ENCODE data around the gene ATP4A.

The ATP4A gene

GRCh38 chr19:35524181-35524837 lies 39.1 kb downstream of the ATP4A start:
- DNase-seq (ENCODE audit: low read depth): no peak

- no peak for DNase-seq (ENCODE audit: low read depth)
Observed at GRCh38 chr19:35522745-35523327, 40.6 kb downstream of the ATP4A start.

GRCh38 chr19:35521124-35521743 lies 42.2 kb downstream of the ATP4A start:
- no peak for DNase-seq (ENCODE audit: low read depth)

DNA sequence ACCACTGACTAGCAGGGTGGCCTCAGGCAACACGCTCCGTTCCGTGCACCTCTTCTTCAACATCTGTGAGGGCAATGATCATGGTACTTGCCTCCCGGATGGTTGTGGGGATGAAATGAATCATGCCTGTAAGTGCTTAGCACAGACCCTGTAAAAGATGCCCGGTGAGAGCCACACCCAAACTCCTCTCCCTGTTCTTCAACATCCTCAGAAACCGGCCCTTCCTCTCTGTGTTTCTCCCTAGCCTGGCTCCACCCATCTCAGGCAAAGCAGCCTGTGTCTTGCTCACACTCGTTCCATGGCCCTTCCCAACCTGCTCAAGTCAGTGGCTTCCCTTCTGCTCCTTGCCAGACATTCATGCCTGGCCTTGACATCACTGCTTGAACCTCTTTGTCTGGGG lies 44.2 kb downstream of the ATP4A start:
- peak; percentile 22 for DNase-seq (ENCODE audit: low read depth)

DNA sequence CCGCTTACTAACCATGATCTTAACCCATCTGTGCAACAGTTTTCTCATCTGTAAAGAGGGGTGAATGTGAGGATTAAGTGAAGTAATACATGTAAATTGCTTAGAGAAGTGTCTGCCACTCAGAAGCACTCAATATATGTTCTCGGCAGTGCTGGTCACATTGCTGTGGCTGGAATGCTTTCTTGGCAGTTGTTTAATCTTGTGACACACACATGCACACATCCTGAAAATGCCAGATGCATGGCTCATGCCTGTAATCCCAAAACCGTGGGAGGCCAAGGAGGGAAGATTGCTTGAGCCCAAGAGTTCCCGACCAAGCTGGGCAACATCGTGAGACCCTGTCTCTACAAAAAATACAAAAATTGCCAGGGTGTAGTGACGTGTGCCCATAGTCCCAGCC lies 45.1 kb downstream of the ATP4A start:
- DNase-seq (ENCODE audit: low read depth): peak; percentile 93

GRCh38 chr19:35517342-35517741 lies 46.1 kb downstream of the ATP4A start:
- DNase-seq (ENCODE audit: low read depth): no peak

GRCh38 chr19:35516310-35516709 lies 47.1 kb downstream of the ATP4A start:
- DNase-seq (ENCODE audit: low read depth): no peak

GRCh38 chr19:35514282-35514809 lies 49.1 kb downstream of the ATP4A start:
- peak; percentile 18 for DNase-seq (ENCODE audit: low read depth)

- DNase-seq (ENCODE audit: low read depth): peak; percentile 59
Observed at GRCh38 chr19:35513628-35514281, 49.7 kb downstream of the ATP4A start, which contains the start of gene DMKN. Gene DMKN (minus strand): TSS chr19:35513649. CDS start chr19:35513475, 174 bp downstream.

- DNase-seq (ENCODE audit: low read depth): no peak
Observed at GRCh38 chr19:35512831-35513627, 50.4 kb downstream of the ATP4A start.

GRCh38 chr19:35511337-35511736 lies 52.1 kb downstream of the ATP4A start:
- DNase-seq (ENCODE audit: low read depth): no peak

DNA sequence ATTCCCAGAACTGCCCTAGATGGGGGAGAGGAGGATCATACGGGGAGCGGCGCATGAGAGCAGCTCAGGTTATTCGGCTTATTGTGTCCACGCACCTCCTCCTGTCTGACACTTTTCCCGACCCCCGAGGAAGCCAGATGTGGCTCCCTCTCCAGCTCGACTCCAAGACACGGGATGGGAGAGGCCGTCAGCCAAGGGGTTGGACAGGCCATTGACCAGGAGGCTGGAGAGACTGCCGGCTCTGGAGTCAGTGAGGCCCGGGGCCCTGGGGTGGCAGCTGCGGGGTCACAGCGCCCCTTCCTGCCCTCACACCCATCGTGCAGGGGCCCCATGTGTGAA lies 52.9 kb downstream of the ATP4A start:
- DNase-seq (ENCODE audit: low read depth): no peak

GRCh38 chr19:35509861-35510625 lies 53.4 kb downstream of the ATP4A start:
- no peak for DNase-seq (ENCODE audit: low read depth)

DNA sequence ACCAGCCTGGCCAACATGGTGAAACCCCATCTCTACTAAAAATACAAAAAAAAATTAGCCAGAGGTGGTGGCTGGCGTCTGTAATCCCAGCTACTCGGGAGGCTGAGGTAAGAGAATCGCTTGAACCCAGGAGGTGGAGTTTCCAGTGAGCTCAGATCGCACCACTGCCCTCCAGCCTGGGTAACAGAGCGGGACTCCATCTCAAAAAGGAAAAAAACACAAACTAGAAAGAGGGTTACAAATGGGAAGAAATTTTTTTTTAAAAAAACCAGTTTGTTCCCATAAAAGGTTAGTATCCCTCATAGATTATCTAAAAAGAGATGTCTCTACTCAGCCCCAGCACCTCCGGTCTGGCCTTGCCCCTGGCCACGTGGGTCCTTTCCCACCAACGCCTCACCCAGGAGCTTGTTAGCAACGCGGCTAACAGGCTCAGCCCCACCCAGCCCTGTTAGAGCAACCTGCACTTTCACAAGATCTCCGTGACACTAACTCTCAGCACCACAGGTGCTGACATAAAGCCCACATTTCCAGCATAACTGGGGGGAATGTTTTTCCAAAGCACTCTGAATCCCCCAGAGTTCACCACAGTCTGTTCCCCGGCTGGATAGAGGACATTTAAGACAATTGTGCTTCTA lies 54.3 kb downstream of the ATP4A start:
- DNase-seq (ENCODE audit: low read depth): no peak

DNA sequence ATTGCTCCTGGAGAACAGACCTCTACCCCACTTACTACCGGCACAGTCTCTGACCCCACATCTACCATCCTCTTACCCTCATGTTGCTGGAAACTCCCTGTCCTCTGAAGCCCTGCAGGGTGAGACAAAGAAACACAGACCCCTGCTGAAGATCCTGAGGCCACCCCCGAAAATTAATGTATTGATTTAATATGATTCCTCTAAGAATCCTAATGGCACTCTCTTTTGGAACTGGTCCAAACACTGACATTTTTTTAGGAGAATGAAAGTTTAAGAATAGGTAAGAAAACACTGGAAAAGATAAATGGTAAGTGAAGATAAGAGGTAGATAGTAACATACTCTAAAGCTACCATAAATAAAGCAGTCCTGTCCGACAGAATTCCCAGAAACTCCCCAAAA lies 55.3 kb downstream of the ATP4A start:
- DNase-seq (ENCODE audit: low read depth): no peak

- DNase-seq (ENCODE audit: low read depth): no peak
Observed at GRCh38 chr19:35507561-35507960, 55.9 kb downstream of the ATP4A start.

- DNase-seq (ENCODE audit: low read depth): no peak
Observed at GRCh38 chr19:35506011-35506410, 57.4 kb downstream of the ATP4A start.

- no peak for DNase-seq (ENCODE audit: low read depth)
Observed at GRCh38 chr19:35502751-35503150, 60.7 kb downstream of the ATP4A start.

DNA sequence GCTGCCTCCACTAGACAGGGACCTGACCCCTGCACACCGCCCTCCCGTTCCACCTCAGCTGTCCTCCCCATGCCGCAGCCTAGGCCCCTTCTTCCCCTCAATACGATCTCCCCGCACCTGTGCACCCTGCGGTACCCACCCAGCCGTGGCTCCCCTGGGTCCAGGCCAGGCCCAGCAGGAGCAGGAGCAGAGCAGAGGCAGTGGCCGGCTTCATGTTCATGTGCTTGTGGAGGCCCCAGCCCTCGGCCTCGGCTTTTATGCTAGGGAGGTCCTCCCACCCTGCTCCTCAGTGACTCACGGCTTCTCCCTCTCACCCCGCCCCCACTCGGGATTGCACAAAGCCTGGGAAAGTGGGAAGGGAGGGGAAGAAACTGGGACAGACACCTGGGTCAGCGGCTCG lies 61.8 kb downstream of the ATP4A start:
- DNase-seq (ENCODE audit: low read depth): peak; percentile 9

DNA sequence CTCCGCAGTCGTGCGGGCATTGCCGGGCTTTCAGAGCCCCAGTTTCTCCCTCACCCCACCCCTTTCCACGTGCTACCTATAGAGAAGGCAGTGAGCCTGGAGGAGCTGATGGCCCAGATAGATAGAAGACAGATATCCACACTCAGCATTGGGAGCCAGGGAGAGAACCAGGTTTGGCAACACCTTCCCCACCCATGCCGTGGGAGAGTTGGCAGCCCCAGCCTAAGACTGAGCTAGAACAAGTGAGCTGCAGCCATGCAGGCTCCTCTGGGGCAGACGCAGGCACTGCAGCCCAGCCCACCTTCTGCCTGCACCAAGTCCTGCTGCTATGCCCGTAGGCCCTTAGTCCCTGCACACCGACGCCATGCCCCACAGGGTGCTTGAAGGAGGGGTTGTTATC lies 62.8 kb downstream of the ATP4A start:
- DNase-seq (ENCODE audit: low read depth): no peak

Data from stromal cell of bone marrow (primary cell).